Measurements from ENCODE around the gene AMN1. TPM values are rescaled to one million over a fixed set of nuclear protein-coding genes. Genes with fewer than 3 reads are reported as not detected.

AMN1 gene
- total and polyA plus RNA-seq, 2 of the 13 experiments (the other 11 are each of a cell fraction or from before 2014, with no cell fraction given): 7.5 to 26.5 TPM

DNA sequence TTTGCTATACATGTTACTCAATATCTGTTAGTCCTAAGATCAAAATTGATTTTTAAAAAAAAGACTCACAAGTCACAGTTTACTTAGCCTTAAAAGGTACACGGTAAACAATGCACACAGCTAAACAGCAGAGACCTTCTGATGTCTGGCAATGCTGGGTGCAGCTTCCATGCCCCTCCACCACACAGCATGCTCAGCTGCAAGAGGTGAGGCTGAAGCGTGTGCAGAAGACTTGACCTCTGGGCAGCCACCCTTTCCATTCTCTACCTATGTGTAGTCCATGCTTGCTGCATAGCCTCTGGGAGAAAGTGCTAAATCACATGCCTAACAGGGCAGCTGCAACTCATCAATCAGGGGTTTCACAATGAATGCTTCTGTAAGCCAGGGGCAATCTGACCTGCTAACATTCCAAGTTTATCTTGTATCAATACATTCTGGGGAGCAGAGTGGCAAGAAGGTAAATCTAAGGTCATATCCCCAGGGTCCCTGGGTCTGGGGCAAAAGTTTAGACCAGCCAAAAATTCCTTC is 44.5 kb upstream of the AMN1 start:
- POLR2A ChIA-PET: interaction anchor here (0.7 to 2.3 kb wide), 8 partner anchors 10 to 186 kb away, joined by 3 to 21 read pairs (median 4); partner anchors contain the start of genes AMN1 and RESF1
- TF ChIP-seq NFE2 (CRISPR knock-in tag; IDR thresholded peaks at IDR 0.05) (no peak), NR2C2 (CRISPR knock-in tag; IDR thresholded peaks at IDR 0.05; ENCODE audit: borderline replicate concordance) (peak; percentile 79), ZNF468 (CRISPR knock-in tag; IDR thresholded peaks at IDR 0.05) (no peak), ZNF746 (CRISPR knock-in tag; IDR thresholded peaks at IDR 0.05) (no peak; the same call in 1 of the 2 replicates), ZNF598 (CRISPR knock-in tag; IDR thresholded peaks at IDR 0.05; ENCODE audit: borderline replicate concordance) (no peak), ETV5 (CRISPR knock-in tag; IDR thresholded peaks at IDR 0.05; ENCODE audit: borderline replicate concordance) (peak; percentile 59; the same call in 1 of the 2 replicates), STAT5B (CRISPR knock-in tag; IDR thresholded peaks at IDR 0.05) (no peak), TARDBP (CRISPR knock-in tag; IDR thresholded peaks at IDR 0.05) (peak; percentile 89), SMYD3 (CRISPR knock-in tag; IDR thresholded peaks at IDR 0.05) (peak; percentile 91; the same call in 1 of the 2 replicates), KDM4B (CRISPR knock-in tag; IDR thresholded peaks at IDR 0.05) (peak; percentile 57; the same call in 1 of the 2 replicates), PRPF4 (IDR thresholded peaks at IDR 0.05; ENCODE audit: low read depth, low read length, poor library complexity, severe bottlenecking) (no peak), ZNF616 (CRISPR knock-in tag; IDR thresholded peaks at IDR 0.05; ENCODE audit: low read depth) (peak; percentile 42; the same call in 1 of the 2 replicates), ZNF235 (CRISPR knock-in tag; IDR thresholded peaks at IDR 0.05; ENCODE audit: borderline replicate concordance) (no peak), EEA1 (CRISPR knock-in tag; IDR thresholded peaks at IDR 0.05; ENCODE audit: borderline replicate concordance) (no peak), ZNF570 (CRISPR knock-in tag; IDR thresholded peaks at IDR 0.05; ENCODE audit: borderline replicate concordance) (no peak), MAZ (IDR thresholded peaks at IDR 0.05; ENCODE audit: borderline replicate concordance, low read depth, low read length) (0 out of 2 replicates have a peak, but pooled peaks have one; percentile 38), MAZ (CRISPR knock-in tag; IDR thresholded peaks at IDR 0.05; ENCODE audit: low read depth) (no peak), RXRA (CRISPR knock-in tag; IDR thresholded peaks at IDR 0.05) (peak; percentile 92), ZNF615 (CRISPR knock-in tag; IDR thresholded peaks at IDR 0.05; ENCODE audit: borderline replicate concordance) (no peak)
- TF ChIP-seq, protein P1, sequence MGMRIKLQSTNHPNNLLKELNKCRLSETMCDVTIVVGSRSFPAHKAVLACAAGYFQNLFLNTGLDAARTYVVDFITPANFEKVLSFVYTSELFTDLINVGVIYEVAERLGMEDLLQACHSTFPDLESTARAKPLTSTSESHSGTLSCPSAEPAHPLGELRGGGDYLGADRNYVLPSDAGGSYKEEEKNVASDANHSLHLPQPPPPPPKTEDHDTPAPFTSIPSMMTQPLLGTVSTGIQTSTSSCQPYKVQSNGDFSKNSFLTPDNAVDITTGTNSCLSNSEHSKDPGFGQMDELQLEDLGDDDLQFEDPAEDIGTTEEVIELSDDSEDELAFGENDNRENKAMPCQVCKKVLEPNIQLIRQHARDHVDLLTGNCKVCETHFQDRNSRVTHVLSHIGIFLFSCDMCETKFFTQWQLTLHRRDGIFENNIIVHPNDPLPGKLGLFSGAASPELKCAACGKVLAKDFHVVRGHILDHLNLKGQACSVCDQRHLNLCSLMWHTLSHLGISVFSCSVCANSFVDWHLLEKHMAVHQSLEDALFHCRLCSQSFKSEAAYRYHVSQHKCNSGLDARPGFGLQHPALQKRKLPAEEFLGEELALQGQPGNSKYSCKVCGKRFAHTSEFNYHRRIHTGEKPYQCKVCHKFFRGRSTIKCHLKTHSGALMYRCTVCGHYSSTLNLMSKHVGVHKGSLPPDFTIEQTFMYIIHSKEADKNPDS (CRISPR knock-in tag; IDR thresholded peaks at IDR 0.05): peak; percentile 79; the same call in 1 of the 2 replicates

More for the DNA sequence above, 44.5 kb upstream of the AMN1 start:
- no peaks in the 10 kb centered on the region for H4K20me1 ChIP-seq (ENCODE audit: insufficient read depth, low read length)
- peak; percentile 88 for DNase-seq (ENCODE audit: low spot score)
- H3K79me2 ChIP-seq (ENCODE audit: insufficient read depth, low read length): no peaks in the 10 kb centered on the region
- H3K27me3 ChIP-seq (ENCODE audit: control insufficient read depth in 1 of 2, insufficient read depth in 2 of 2, low read length in 2 of 2): no peaks in the 10 kb centered on the region
- BruUV-seq (replicated peaks): no TSS peak
- H3K9ac ChIP-seq (ENCODE audit: insufficient read depth, low read depth, low read length): peak overlapping the region; percentile 23; the same call in 1 of the 2 replicates
- CTCF ChIA-PET (ENCODE audit: low intra/inter-chr PET ratio, low total read pairs): no interaction called here
- in situ Hi-C loops (cut with HindIII; ENCODE audit: extremely low pct_ligation_motif_present, low pct_unique_long_range_greater_than_20kb) (no loop called here), intact Hi-C loops (cut with micrococcal nuclease; ENCODE audit: unreplicated experiment) (loop anchor here (5.0 to 10.0 kb wide), 2 partner anchors 48 to 184 kb away; partner anchors contain the start of genes AMN1 and RESF1)
- no peaks in the 10 kb centered on the region for H3K9me3 ChIP-seq (ENCODE audit: low read length)
- H3K4me1 ChIP-seq (ENCODE audit: insufficient read depth, low read length): peaks cover 35% of the 10 kb centered on the region
- peak; percentile 94 for FAIRE-seq
- peak overlapping the region; percentile 68 for H3K4me2 ChIP-seq (ENCODE audit: low read depth, low read length)
- H2AFZ ChIP-seq (ENCODE audit: low read length): no peak overlapping the region
- peak overlapping the region; percentile 84 for H3K27ac ChIP-seq (ENCODE audit: extremely low read length, insufficient read depth, low read length)
- no peaks in the 10 kb centered on the region for H3K36me3 ChIP-seq (replicated peaks in 1 of 2; ENCODE audit: control insufficient read depth in 1 of 2, insufficient read depth in 2 of 2, low read length in 2 of 2)
- WGBS (ENCODE audit: low lambda C conversion rate): 0% methylated on average over 1 of the region's 2 CpGs
- H3K4me3 ChIP-seq (replicated peaks in 1 of 3; ENCODE audit: insufficient read depth in 1 of 3, low read depth in 2 of 3, low read length in 3 of 3): peak overlapping the region in 1 of 3 experiments; percentile 22; a peak in 1 of 6 replicates
- peak; percentile 98 for ATAC-seq

Measured in HepG2 (cell line).